HG03575 (cell line): ENCODE results near the gene GCN1.

Source experiments
- ATAC-seq: cut with Tn5 transposase; IDR thresholded peaks from one replicate; pipeline ENCODE4 v1.9.1; 2021; ENCODE audit not compliant: unreplicated experiment, insufficient number of reproducible peaks, low FRiP score; ENCODE audit errors: extremely low read depth

Gene GCN1

DNA sequence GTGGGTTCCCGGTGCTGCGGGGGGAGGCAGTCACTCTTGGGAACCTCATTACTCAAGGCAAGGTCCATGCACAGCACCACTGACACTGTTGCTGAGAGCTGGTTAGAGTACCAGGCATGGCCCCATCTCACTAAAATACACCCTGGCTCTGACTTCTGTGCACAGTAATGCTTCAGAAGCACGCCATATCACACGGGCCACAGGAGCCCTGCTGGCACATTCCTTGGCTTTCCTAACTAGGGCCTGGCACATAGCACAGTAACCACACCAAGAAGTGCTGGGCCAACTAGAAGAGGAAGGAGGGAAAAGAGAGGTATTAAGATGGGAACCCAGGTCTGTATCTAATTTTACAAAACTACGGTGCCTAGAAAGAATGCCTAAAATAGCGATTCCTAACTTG, 64.5 kb downstream of the GCN1 start:
- no peak for ATAC-seq

DNA sequence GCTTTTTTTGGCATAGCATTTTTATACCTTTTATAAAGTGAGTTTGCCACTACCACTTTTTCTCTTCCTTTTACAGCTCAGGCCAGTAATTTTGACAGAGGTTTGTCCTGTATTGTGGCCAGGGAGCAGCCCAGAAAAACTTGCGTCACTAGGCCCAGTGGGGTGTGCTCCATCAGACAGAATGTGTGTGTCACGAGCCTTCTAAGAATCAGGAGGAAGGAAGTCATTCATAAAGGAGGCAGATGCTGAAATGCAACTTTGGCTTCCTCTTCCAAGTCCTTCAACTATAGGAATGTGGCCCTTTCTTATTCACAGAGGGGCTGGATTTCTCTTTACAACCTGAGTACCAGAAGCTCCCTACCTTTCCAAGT, 67.9 kb downstream of the GCN1 start:
- ATAC-seq: no peak

DNA sequence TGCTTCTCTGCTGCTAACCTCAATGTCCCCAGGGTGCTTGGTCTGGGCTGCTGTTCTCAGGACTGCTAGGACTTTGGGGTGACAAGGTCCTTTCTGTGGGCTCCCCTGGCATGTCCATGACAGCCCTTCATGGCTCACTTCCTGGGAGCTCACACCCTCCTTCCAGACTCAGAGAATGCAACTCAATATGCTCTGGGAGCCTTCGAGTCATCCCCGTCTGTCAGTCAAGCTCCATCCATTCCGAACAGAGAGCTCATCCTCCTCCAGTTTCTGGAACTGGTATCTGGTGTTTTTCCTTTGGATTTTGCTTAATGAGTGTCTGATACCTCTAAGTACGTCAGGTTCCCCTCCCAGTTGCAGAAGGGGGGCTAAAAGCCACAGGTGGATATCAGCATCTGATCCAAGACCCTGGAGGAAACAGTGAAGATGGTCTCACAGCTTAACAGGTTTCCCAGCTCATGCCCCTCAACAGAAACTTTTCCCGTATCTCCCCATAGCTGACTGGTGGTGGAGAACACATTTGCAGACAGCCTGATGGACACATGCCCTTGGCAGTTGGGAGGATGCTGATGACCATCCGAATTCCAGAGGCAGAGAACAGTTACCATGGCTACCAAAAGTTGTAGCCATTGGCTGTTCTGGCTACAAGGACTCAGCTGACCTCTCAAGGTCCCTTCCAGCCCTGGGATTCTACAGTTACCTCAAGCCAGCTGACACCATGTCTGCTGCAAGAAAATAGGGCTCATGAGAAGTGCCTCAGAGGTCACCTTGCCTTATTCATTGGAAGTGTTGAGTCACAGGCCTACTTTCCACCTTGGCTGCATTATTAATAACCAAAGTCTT, 68.5 kb downstream of the GCN1 start:
- no peak for ATAC-seq

DNA sequence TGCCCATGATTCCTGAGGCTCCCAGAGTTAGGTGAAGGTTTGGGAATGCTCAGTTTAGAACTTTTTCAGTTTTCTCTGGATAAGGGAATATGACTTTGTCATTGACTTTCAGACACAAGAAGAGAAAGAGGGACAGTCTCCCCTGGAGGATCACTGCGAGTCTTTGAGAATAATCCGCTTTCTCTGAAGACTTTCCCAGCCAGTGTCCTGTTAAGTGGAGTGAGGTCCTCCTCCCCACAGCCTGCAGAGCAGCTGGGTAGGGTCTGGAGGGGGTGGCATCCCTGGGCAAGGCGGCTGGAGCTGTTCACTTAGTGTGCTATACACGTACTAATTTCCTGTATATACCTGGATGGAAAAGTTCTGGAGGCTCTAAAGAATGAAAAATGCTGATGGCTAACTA, 69.5 kb downstream of the GCN1 start:
- ATAC-seq: no peak

DNA sequence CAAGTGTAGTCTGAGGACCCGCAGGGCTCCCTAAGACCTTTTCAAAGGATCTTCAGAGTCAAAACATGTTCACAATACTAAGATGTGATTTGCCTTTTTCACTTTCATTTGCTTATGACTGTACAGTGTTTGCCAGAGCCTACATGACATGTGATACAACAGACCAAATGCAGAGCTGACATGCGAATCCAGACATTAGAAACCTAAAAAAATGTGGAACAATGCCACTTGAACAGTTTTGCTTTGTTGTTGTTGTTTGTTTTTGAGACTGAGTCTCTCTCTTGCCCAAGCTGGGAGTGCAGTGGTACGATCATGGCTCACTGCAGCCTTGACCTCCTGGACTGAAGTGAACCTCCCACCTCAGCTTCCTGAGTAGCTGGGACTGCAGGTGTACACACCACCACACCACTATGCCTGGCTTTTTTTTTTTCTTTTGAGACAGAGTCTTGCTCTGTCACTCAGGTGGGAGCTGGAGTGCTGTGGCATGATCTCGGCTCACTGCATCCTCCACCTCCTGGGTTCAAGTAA, 72.7 kb downstream of the GCN1 start:
- peak; percentile 33 for ATAC-seq

DNA sequence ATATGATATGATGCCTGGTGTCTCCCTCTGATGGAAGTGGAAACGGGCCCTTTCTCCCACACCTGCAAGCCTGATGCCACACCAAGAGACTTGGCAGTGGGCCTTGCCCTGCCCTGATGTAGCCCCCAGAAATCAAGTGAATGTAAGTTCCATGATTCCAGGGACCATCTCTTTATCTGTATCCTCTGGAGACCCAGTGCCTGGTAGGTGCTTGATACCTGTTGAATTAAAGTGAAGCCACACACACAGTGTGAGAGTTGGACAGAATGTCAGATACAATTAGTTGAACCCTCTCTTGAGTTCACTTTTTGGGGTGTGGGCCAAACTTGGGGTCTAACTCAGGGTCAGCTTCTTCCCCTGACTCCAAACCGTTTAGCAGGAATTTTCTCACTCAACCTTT, 73.2 kb downstream of the GCN1 start:
- ATAC-seq: no peak

DNA sequence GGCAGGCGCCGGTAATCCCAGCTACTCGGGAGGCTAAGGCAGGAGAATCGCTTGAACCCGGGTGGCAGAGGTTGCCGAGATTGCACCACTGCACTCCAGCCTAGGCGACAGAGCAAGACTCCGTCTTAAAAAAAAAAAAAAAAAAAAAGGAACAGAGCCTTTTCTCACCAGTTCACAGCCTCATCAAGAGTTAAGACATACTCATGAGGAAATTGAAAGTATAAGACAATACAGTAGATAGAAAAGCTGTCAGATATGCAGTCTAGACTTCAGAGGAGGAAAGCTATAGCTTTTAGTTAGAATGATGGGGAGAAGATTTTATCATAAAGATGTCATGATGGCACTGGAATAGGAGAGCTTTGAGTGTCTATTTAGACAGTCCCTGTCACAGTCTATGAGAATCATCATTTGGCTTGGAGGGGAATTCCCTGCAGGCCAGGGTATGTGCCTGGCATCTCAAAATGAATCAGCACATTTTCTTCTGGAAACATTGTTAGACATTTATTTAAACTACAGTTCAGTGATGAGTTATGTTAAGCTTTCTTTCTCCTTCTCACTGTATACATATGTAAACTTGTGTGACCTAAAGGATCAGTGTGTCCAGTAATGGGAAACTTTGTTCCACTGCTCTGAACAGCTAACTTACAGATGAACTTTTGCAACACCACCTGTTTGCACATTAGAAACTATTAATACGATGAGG, 75.1 kb downstream of the GCN1 start:
- peak; percentile 18 for ATAC-seq

DNA sequence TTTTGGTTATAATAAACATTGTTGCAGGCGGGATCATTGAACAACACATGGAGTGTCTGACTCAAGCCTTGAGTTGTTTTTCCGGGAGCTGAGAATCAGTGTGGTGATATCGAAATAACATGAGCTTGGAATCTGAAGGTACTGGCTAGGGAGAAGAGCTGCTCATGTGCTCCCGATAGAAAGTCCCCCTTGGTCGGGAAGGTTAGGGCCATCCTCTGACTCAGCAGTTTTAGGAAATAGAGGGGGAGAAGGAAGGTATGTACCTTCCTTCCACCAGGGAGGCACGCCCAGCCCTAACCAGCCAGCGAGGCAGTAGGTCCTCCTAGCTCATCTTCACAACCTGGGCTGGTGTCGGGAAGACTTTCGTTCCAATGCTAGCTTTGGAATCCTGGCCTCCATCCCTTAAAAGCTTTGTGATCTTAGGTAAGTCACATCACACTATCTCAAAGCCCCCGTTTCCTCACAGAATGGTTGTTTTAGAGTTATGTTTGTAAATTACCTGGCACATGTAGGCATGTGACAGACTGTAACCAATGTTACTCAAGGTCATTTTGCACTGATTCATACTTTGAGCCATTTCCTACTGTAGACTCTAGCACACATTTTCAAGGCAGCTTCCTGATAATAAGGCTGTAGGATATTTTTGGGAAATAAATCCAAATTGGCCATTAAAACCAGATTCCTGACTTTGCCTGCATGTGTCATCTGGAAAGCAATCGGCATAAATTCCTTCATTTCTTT, 76.0 kb downstream of the GCN1 start:
- ATAC-seq: no peak

DNA sequence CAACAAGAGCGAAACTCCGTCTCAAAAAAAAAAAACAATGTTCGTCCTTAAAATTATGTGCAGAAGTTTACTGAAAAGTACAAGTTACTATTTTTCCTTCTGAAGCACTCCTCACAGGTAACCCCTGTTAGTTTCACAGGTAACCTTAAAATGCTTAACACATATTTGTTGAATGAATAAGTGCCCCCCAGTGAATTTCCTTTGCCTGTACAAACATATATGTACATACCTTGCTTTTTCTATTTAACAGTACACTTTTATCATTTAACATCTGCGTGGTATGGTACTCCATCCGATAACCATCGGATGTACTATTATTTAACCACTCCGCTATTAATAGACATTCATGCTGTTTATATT, 76.6 kb downstream of the GCN1 start:
- no peak for ATAC-seq

DNA sequence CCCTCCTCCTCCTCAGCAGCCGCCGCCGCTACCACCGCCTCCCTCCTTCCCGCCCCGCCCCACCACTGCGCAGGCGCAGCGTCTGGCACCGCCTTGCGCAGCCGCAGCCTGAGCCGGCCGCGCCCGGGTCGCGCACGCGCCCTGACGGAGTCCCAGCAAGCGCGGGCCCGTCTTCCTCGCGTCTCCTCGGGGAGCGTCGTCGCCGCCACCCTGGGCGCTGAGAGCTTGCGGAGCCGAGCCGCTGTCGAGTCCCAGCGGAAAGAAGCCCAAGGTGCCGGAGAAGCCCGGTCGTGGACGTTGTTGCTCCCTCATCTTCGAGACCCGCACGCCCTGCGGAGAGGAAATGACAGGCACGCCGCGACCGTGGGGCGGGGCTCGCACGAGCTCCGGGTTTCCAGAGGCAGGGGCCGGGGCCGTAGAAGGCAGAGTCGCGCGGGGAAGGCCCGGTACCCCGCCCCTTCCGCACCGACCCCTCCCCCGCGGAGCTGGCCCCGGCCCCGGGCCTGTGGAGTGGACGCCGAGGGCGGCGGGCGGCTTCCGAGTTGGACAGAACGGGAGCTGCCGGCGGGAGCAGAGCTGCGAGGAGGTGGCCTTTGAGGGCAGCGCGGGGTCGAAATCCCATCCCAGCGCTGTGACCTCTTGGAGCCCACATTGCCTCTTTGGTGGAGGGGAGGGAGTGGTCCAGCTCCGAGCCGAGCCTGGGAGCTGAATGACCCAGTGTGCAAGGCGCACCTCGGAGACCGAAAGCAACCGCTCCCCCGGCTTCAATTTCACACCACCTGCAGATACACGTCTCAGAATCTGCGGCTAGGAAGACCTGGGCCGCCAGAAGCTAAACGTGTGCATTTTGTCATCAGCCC, 77.5 kb downstream of the GCN1 start:
- ATAC-seq: no peak

DNA sequence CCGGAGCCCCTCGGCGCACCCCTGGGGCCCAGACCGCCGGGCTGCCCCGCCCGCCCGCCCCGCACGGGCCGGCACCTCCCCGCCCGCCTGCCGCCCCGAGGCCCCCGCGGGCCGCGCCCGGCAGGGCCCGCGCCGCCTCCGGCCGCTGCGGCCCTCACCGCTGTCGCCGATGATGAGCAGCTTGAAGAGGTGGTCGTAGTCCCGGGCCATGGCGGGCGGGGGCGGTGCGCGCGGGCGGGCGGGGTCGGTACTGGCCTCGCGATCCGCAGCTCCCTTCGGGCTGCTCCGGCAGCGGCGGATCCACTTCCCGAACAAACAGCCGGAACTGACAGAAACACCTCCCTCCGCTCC, 78.1 kb downstream of the GCN1 start, which contains the start of gene RAB35:
Gene RAB35, minus strand, starts transcription at position 313 of the 351 bp plus-strand sequence. Its CDS starts 103 bp downstream, at position 210.
- ATAC-seq: no peak

DNA sequence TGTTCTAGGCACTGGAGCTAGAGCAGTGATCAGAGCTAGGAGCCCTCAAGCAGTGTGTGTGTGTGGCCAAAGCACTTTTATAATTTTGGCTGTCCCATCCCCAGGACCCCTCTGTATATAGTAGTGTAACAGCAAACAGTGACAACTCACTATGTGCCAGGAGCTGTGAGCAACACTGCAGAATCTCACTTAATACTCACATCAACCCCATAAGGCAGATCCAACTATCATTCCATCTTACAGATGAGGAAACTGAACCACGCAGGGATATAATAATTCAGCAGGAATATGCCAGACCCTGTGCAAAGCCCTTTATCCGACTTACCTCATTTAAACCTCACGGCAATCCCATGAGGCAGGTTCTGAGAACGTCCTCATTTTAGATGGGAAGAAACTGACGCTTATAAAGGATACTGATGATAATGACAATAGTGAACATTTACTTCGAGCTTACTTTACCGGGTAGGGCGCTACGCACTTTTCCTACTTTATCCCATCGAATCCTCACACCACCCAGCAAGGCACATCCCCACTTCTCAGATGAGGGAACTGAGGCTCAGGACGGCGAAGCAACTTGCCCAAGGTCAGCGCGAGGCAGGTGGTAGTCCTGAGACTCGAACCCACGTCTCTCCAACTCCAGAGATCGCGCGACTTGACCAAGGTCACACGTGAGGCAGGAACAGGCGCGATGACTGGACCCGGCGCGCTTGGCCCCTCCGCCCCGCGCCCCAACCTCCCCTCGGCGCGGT, 78.6 kb downstream of the GCN1 start:
- no peak for ATAC-seq

DNA sequence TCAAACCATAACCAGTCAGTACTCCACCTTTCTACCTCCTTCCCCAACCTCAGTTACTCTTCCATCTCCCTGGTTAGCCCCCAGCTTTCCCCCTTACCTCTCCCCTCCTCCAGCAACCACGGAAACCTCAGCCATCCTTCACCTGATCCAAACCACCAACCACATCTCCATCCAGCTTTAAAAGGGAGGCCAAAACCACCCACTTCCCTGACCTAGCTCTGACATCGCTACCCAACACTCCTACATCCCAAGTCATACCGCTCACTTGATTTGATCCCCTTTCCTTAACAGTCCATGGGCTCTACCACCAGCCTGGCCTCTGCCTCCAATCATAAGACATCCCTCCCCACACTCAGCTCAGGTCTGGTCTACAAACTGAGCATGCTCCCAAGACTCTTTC, 79.4 kb downstream of the GCN1 start:
- ATAC-seq: no peak

DNA sequence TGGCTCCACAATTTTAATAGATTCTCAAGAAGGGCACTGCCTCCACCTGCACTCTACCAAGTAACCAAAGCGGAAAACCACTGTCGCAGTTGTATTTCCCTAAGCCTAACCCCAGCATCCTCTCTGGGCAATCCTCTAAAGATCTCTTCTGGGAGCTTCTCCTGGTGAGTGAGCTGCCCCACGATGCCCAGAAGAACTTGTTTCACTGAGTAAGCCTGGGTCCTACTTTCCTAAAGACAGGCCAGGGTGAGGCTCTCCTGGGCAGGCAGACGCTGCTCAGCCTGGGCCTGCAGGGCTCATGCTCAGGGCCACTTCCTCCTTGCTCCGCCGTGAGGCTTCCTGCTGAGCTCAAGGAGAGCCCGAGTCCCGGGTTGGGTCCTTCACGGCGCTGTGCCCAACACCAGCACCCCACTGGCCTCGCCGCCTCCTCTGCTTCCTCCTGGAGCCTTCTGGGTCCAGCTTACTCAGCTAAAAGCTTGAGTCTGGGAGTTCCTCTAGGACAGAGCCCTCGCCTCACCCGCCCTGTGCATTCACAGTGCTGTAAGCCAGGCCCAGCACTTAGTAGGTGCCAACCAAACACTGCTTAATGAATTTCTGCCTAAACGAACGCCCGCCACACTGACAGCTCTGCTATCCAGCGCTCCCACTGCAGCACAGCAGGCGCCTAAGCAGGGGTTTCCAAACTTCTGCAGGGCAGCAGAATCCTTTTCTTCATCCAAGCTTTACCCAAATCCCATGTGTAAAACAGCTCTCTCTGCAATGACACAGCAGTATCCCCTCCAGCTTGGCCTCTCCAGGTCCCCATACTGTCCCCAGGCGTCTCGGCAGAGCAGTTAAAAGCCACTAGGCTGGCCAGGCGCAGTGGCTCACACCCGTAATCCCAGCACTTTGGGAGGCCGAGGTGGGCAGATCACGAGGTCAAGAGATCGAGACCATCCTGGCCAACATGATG, 83.7 kb downstream of the GCN1 start:
- no peak for ATAC-seq

DNA sequence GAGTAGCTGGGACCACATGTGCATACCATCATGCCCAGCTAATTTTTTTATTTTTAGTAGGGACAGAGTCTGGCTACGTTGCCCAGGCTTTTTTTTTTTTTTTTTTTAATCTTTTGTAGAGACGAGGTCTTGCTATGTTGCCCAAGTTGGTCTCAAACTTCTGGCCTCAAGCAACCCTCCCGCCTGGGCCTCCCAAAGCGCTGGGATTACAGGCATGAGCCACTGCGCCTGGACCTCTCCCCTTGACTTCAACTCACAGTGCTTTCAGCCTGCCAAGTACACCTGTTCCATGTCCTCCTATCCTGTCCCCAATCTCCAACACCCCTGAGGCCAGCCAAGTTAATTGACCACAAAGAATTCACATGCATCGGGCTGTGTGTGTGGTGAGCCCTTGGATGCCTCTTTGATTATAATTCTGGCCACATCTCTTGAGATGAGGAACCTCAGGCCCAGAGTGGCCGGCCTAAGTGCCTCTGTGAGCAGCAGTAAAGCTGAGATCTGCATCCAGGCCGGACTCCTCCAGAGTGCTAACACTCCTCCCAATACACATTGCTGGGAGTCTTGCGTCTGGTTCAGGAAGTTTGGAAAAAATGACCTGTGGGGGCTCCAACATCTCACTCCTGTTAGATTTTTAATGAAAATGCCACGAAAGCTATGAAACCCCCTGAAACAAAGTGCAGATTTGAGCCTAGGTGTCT, 84.8 kb downstream of the GCN1 start:
- ATAC-seq: no peak

DNA sequence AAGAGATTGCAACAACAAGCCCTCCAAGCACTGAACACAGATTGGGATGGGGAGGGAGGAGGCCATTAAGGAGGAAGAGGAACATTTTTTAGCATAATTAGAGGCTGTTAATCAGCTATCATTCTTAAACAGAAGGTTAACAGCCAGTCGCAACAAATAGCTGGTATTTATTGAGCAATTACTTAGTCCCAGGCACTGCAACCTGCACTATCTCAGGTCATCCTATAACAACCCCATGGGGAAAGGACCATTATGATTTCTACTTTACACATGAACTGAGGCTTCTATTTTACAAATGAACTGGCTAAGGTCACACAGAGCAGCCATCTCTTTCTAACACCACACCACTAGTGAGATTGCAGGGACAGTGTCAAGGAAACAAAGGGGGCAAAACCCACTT, 88.4 kb downstream of the GCN1 start:
- no peak for ATAC-seq

DNA sequence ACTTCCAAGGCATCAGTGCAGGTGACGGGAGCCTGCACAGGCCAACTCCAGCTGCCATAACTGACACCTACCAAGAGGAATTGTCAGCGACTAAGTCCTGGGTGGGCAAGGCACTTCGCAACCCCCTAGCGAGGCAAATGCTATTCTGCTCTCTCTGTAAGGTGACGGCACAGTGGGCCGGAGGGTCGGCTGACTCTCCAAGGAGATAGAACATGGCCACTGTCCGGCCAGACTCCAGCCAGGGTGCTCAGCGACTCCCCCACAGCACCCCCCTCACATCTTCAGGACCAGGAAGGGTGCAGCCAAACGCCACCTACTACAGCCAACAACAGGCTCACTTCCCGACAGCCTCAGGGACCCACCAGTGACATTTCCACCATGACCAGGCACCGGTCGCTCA, 91.1 kb downstream of the GCN1 start:
- ATAC-seq: no peak
